UCSD-AML1 (cell line): ENCODE data around the gene PAX3.

Source experiments
- DNase-seq: peaks from one replicate; lab custom pipeline; 2025; ENCODE audit not compliant: unreplicated experiment; lab: John Stamatoyannopoulos, UW

Gene PAX3

DNA sequence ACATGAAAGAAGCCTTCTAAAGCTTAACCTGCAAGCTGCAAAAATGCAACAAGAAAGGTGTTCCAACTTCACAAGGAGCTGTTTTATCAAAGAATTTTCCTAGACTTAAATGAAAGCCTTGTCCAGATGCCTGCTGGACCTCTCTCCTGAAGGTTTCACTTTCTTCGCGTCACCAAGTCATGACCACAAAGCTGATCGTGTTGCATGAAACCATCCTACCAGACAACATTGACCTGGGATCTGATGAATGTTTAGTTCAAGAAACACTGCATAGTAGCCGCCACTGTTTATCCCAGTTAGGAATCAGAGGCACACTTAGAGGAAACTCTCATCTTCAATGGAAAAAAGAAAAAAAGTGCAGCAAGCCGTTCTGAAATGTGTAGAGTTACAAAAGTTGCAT is 26.9 kb downstream of the PAX3 start:
- DNase-seq = no peak

GRCh38 chr2:222270396-222270795 is 28.4 kb downstream of the PAX3 start:
- no peak for DNase-seq

GRCh38 chr2:222269132-222269531 is 29.7 kb downstream of the PAX3 start:
- no peak for DNase-seq

DNA sequence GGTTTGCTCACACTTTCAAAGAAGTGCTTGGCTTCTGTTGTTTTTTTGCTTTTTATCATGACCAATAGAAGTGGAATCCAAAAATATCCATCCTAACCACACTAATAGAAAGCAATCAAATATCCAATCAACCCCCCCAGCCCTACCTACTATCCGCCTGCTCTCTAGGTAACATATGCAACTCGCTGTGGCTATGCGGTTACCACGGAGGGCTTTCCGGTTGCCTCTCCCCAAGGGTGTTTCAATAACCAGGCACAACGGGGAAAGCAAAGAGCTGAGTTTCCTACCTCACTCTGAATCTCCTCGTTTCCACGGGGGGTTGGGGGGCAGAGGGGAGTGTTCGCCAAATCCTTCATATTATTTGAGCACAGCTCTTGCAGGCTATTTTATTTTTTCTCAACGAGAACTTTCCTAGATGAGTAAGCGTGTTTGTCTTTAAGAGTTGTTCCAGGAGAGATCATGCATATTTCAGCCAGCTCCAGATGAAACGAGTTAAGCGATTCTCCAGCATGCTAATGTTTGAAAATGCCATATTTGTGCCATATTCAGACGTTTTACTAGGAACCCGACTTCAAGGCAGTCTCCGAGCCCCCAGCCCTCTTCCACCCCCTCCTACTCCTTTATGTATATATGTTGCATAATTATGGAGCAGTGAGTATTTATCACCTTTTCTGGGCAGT is 30.3 kb downstream of the PAX3 start:
- no peak for DNase-seq

- DNase-seq = no peak
Observed at GRCh38 chr2:222264791-222265320, 33.9 kb downstream of the PAX3 start.

- DNase-seq = no peak
Observed at GRCh38 chr2:222261504-222261903, 37.3 kb downstream of the PAX3 start.

- DNase-seq = no peak
Observed at GRCh38 chr2:222257645-222258044, 41.2 kb downstream of the PAX3 start.

- DNase-seq = no peak
Observed at GRCh38 chr2:222256250-222256649, 42.5 kb downstream of the PAX3 start.

GRCh38 chr2:222255090-222255489 is 43.7 kb downstream of the PAX3 start:
- no peak for DNase-seq

DNA sequence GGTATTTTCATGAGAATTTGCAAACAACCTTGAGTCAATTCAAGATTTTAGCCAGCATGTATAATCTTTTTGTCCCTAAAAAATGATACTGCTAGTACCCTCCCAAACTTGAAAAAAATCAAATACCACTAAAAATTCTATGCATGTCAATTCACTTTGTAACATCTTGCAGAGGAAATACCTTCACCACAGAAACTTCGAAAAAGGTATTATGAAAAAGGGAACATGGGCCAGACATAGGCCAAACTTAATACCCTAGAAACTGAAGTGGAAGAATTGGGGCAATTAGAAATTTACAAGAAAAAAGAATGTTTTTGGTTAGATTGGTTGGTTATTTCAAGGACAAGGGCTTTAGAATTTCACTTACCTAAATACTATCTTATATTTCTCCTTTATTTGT is 48.5 kb downstream of the PAX3 start:
- no peak for DNase-seq

DNA sequence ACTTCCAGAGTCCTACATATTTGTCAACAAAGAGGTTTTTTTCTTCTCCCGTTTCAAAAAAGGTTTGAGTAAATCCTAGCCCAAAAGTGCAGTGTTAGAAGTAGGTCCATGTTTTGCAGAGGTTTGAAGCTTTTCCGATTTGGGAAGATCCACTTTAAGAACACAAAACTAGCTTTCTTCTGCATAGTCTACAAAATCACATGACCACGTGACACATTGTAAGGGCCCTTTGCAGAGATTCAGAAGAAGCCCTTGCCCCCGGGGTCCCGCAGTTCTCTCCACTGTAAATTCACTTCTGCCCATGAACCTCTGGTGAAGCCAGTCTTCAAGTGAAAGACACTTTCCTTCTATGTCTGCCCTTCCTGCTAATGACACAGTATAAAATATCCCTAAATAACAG is 49.4 kb downstream of the PAX3 start:
- DNase-seq = no peak

DNA sequence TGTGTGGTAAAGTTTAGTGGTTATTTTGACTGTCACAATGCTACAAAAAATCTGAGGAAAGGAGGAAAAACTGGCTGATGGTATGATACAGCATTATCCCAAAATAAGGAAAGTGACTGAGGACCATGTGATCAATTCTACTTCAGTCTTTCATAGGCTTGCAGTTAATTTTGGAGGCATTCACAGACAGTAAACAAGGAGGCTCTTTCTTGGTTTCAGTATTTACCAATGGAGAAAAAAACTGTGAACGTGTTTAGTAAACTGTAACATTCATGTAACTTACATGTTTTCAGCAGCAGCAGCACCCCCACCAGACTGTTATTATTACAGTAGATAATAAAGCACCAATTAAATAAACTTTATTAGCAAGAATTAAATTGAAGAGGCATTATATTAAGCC is 50.0 kb downstream of the PAX3 start:
- no peak for DNase-seq

GRCh38 chr2:222248256-222248655 is 50.5 kb downstream of the PAX3 start:
- no peak for DNase-seq

DNA sequence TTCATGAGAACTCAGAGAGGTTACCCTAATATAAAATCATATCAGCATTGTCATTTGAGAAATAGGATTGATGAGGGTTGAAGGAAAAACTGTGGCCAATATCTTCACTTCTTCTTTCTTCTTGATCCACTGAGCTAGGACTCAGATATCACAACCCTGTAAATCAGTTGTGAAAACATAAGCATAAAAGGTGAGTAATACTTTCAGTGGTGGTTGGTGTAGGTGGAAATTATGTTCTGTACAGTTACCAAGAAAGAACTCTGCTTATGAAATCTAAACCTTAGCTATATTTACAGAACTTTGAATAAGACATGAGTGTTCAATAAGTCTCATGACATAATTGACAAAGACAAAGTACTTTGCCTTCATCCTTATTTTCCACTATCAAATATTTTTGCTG is 56.3 kb downstream of the PAX3 start:
- no peak for DNase-seq

GRCh38 chr2:222241128-222241870 is 57.5 kb downstream of the PAX3 start:
- DNase-seq = no peak

GRCh38 chr2:222240676-222241049 is 58.1 kb downstream of the PAX3 start:
- DNase-seq = no peak

DNA sequence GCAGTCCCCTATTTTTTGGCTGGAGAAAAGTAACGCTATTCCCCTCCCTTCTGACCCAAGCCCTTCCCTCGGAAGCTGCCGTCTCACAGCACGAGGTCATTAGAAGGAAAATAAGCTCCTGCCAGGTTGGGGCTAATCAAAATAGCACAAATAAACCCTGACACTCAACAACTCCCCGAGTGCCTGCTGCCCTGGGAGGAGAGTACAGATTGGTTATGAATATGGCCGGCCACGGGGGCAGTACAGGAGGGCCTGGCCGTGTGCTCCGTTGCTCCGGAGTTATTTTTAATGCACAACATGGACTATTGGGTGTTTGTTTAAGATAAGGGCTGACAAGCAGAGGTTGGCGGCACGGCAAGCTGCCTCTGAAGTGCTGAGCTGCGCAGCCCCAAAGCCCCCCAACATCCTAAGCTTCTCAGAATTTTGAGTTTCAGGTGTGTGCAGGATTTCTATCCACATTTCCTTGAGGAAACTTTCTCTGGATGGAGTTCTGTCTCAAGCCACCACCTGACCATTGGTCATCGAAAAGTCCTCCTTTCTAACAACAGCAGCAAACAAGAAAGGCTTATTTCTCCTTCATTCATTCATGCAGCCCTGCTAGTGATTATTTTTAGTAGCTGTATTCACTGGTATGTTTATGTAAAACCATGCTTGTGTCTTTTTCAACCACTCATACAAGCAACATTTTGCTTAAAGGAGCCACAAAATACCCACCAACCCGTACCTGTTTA is 58.7 kb downstream of the PAX3 start:
- no peak for DNase-seq

DNA sequence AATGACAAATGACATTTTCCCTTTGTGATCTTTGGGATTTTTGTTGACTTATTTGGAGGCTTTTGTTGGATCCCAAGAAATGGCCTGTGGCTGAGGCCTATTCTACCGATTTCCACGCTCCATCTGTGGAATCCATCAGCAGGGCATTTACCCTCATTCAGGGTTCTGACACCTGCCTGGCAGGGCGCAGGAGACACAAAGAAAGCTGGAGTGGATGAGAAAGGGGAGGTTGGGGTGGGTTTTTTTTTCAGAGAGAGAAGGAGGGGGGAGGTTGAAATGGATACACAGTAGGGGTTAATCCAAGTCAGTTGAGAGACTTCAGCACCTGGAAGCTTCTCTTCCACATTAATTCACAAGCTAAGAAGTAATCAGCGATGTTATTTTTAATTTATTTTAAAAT is 59.7 kb downstream of the PAX3 start:
- no peak for DNase-seq

GRCh38 chr2:222238072-222238471 is 60.7 kb downstream of the PAX3 start:
- no peak for DNase-seq

DNA sequence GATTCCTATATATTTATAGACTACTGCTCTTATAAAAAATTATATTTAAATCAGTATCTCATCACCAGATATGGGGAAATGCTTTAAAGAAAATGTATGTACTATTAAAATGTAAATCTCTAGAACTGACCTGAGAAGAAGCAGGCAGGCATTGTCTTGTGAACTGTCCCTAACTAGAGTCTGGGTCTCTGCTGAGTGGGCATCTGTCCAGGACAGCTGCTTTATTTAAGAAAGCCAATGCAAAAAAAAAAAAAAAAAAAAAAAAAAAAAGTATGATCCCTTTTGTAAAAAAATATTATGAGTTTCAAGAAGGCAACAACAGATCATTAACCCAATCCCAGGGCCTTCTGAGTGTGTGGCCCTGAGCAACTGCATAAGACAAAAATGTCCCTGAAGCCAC is 66.0 kb downstream of the PAX3 start:
- no peak for DNase-seq

DNA sequence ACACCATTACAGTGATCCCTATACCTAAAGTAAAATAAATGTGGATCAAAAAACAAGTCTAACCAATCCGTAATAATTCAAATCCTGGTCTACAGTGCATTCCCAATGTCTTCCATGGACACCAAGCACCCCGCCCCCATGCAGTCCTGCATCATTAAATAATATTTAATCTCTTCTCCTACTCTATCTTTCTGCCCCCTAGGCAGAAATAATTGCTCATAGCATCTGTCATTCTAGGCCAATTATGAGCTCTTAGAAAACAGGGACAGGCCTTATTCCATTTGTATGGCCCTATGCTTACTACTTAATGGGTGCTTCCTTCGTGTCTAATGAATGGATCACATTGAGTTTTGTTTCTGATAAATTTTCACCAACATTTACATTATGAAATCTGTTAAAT is 66.4 kb downstream of the PAX3 start:
- no peak for DNase-seq

- DNase-seq = no peak
Observed at GRCh38 chr2:222228054-222228453, 70.7 kb downstream of the PAX3 start.
